A549 (cell line): Measurements from ENCODE around the gene FUNDC1. TPM values are rescaled to one million over a fixed set of nuclear protein-coding genes. Genes with fewer than 3 reads are reported as not detected.

Source experiments
- ATAC-seq, 2 experiments: fragments of 200-7000 bp in 1 of 2; fragments of >200 bp in 1 of 2; cut with Nextera tagmentation in 1 of 2; cut with Tn5 transposase in 1 of 2; 3 replicates each; pipeline versions ENCODE4 v1.8.0 to v1.9.1; 2018 to 2020; ENCODE audit warnings: mild to moderate bottlenecking in 1 of 2, moderate library complexity in 1 of 2
- CTCF ChIA-PET: fragments of 300-600 bp; sonication (Branson Sonifier 250); formaldehyde crosslinking; extraction: SDS; loops from one replicate; lab custom pipeline; 2021; ENCODE audit warnings: antibody characterized with exemption, inconsistent platforms; lab: Yijun Ruan, JAX
- POLR2A ChIA-PET: fragments of 350-600 bp; formaldehyde crosslinking; extraction: SDS; loops from one replicate; lab custom pipeline; 2021; ENCODE audit warnings: antibody characterized with exemption, inconsistent platforms; lab: Yijun Ruan, JAX
- DNase-seq, 2 experiments: peaks; one replicate each; pipeline versions ENCODE4 v3.0.0 to v3.0.0-alpha.2; 2011 to 2016; ENCODE audit warnings: low read depth in 1 of 2, low spot score in 1 of 2
- FAIRE-seq: peaks from 2 replicates; lab custom pipeline; 2011; peaks lifted over from hg19 to GRCh38; lab: Jason Lieb, UNC
- H3K27ac ChIP-seq, 2 experiments: fragments of >200 bp; sonication (Bioruptor Twin); formaldehyde crosslinking; 3 replicates each; pipeline ENCODE4 v1.5.1; 2016 to 2017
- H3K4me1 ChIP-seq: fragments of >200 bp; sonication (Bioruptor Twin); formaldehyde crosslinking; 3 replicates; pipeline ENCODE4 v1.6.1; 2016
- H3K4me2 ChIP-seq: fragments of >200 bp; sonication (Bioruptor Twin); formaldehyde crosslinking; 3 replicates; pipeline ENCODE4 v1.6.1; 2016
- H3K4me3 ChIP-seq: fragments of >200 bp; sonication (Bioruptor Twin); formaldehyde crosslinking; 3 replicates; pipeline ENCODE4 v1.5.1; 2016
- H3K9me3 ChIP-seq: fragments of >200 bp; sonication (Bioruptor Twin); formaldehyde crosslinking; 3 replicates; pipeline ENCODE4 v1.6.1; 2016
- CBX2 ChIP-seq: fragments of 200-600 bp; sonication (generic); IDR thresholded peaks from 2 replicates; pipeline ENCODE4 v1.6.1; 2016; ENCODE audit warnings: low read depth, mild to moderate bottlenecking, borderline replicate concordance
- CBX8 ChIP-seq: fragments of 200-600 bp; sonication (generic); IDR thresholded peaks from 2 replicates; pipeline ENCODE4 v1.6.1; 2016
- CHD4 ChIP-seq: fragments of 200-600 bp; sonication (generic); IDR thresholded peaks from 2 replicates; pipeline ENCODE4 v1.6.1; 2016; ENCODE audit warnings: antibody characterized with exemption, mild to moderate bottlenecking, borderline replicate concordance
- EHMT2 ChIP-seq: fragments of 200-600 bp; sonication (generic); IDR thresholded peaks from 2 replicates; pipeline ENCODE4 v1.6.1; 2016; ENCODE audit warnings: antibody characterized with exemption, low read depth, mild to moderate bottlenecking, moderate library complexity
- JUN ChIP-seq, 2 experiments: fragments of >200 bp; sonication (Bioruptor Twin); formaldehyde crosslinking; IDR thresholded peaks; 2 replicates in 1 of 2; 3 replicates in 1 of 2; pipeline ENCODE4 v1.6.1; 2016 to 2017
- PHF8 ChIP-seq: fragments of 200-600 bp; sonication (generic); IDR thresholded peaks from 2 replicates; pipeline ENCODE4 v1.6.1; 2016; ENCODE audit warnings: low read depth, mild to moderate bottlenecking, antibody characterized with exemption, moderate library complexity, borderline replicate concordance
- RARB ChIP-seq: fragments of 250-450 bp; sonication (Bioruptor Pico); IDR thresholded peaks from 2 replicates; pipeline ENCODE4 v1.8.0; 2021; ENCODE audit warnings: mild to moderate bottlenecking, moderate library complexity
- ZNF302 ChIP-seq: fragments of 250-450 bp; sonication (Bioruptor Pico); IDR thresholded peaks from 2 replicates; pipeline ENCODE4 v1.9.0; 2021; ENCODE audit warnings: inconsistent platforms, mild to moderate bottlenecking, moderate library complexity
- WGBS: methylation state at CpG from one replicate; pipeline ENCODE4 v1.1.6; 2017; ENCODE audit errors: missing lambda C conversion rate; 5-methylcytosine and 5-hydroxymethylcytosine counted together
- polyA plus RNA-seq, 4 experiments: library from polyadenylated mRNA; depleted of rRNA in 3 of 4; stranded (reverse); fragments of >200 nt; fragmentation: RNase III in 1 of 4; extraction: RNeasy Plus Mini Kit Qiagen cat#74134 plus additional on column Dnase treatment in 1 of 4; gene quantifications; 2 replicates in 3 of 4; 3 replicates in 1 of 4; pipeline ENCODE4 v1.2.3, GENCODE V29; 2011 to 2017
- TF ChIP-seq, protein P1 (sequence below): fragments of 150-350 bp; IDR thresholded peaks from 2 replicates; pipeline ENCODE4 v1.6.1; 2014; ENCODE audit warnings: low read depth, mild to moderate bottlenecking, low read length
- TF ChIP-seq, protein P2 (sequence below): fragments of >200 bp; sonication (Bioruptor Twin); formaldehyde crosslinking; IDR thresholded peaks from 3 replicates; pipeline ENCODE4 v1.6.1; 2016

The FUNDC1 gene
- polyA plus RNA-seq, 2 of the 4 experiments (the other 2 are of a cell fraction) = 37.4 to 37.6 TPM

DNA sequence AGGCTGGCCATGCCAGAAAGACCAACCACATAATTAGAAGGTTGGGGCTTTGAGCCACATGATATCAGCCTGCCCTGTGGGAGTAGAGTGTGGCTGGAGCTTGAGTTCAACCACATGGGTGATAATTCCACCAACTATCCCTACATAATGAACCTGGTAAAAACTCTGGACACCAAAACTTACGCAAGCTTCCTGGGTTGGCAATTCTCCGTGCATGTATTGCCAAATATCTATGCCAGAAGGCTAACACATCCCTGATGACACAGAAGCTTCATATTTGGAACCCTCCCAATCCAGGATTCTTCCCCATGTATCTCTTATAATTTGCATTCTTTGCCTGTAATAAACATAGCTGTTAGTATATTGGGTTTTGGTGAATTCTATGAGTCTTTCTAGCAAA is 68.2 kb downstream of the FUNDC1 start:
- DNase-seq = no peak
- TF ChIP-seq CBX8 = no peak
- TF ChIP-seq, protein P1, sequence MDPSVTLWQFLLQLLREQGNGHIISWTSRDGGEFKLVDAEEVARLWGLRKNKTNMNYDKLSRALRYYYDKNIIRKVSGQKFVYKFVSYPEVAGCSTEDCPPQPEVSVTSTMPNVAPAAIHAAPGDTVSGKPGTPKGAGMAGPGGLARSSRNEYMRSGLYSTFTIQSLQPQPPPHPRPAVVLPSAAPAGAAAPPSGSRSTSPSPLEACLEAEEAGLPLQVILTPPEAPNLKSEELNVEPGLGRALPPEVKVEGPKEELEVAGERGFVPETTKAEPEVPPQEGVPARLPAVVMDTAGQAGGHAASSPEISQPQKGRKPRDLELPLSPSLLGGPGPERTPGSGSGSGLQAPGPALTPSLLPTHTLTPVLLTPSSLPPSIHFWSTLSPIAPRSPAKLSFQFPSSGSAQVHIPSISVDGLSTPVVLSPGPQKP = no peak
- TF ChIP-seq PHF8 = no peak
- TF ChIP-seq ZNF302 = no peak
- no peak for TF ChIP-seq EHMT2
- TF ChIP-seq JUN (IDR thresholded peaks at IDR 0.05) = no peak
- TF ChIP-seq RARB (CRISPR knock-in tag) = no peak
- no peak for TF ChIP-seq CBX2
- TF ChIP-seq, protein P2, sequence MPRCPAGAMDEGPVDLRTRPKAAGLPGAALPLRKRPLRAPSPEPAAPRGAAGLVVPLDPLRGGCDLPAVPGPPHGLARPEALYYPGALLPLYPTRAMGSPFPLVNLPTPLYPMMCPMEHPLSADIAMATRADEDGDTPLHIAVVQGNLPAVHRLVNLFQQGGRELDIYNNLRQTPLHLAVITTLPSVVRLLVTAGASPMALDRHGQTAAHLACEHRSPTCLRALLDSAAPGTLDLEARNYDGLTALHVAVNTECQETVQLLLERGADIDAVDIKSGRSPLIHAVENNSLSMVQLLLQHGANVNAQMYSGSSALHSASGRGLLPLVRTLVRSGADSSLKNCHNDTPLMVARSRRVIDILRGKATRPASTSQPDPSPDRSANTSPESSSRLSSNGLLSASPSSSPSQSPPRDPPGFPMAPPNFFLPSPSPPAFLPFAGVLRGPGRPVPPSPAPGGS = no peak
- TF ChIP-seq CHD4 = no peak
- ChIA-PET CTCF (no interaction called here), POLR2A (no interaction called here)
- H3K4me3 ChIP-seq = no peak overlapping the region
- FAIRE-seq = no peak
- no peak for ATAC-seq
- 72% methylated on average over 2 of the region's 2 CpGs for WGBS
- no peak overlapping the region for H3K4me2 ChIP-seq
- no peak overlapping the region for H3K27ac ChIP-seq
- H3K4me1 ChIP-seq = no peaks in the 10 kb centered on the region
- no peaks in the 10 kb centered on the region for H3K9me3 ChIP-seq

Other genes with a start within 250 kb of the FUNDC1 start
- 0.66 and 0.80 TPM in 2 replicates for gene EFHC2, start 199.2 kb downstream of the FUNDC1 start, polyA plus RNA-seq (2011; rRNA removed)
- gene EFHC2, start 199.2 kb downstream of the FUNDC1 start, polyA plus RNA-seq (2017; fragmentation: RNase III; extraction: RNeasy Plus Mini Kit Qiagen cat#74134 plus additional on column Dnase treatment) = 0.31 to 0.48 TPM (median 0.37 TPM) in 3 replicates